Esophagus mucosa (tissue), 1 donor: ENCODE results near the gene NPC2. TPM values are rescaled to one million over a fixed set of nuclear protein-coding genes. Genes with fewer than 3 reads are reported as not detected.
"Not testable (repeated sequence)": the region's sequence is repeated elsewhere in the genome, so short reads cannot be mapped to it uniquely, and the experiment has no call there.

Source experiments
- ATAC-seq: fragments of 200-7000 bp; cut with Tn5 transposase; one replicate; pipeline ENCODE4 v1.9.1; 2020
- total RNA-seq: library from RNA; stranded (reverse); gene quantifications from one replicate; pipeline ENCODE4 v1.2.4, GENCODE V29; 2023
- donor health status: DM: yes; HTN: yes; CAD: no.

Gene NPC2
- total RNA-seq, result 100 TPM

DNA sequence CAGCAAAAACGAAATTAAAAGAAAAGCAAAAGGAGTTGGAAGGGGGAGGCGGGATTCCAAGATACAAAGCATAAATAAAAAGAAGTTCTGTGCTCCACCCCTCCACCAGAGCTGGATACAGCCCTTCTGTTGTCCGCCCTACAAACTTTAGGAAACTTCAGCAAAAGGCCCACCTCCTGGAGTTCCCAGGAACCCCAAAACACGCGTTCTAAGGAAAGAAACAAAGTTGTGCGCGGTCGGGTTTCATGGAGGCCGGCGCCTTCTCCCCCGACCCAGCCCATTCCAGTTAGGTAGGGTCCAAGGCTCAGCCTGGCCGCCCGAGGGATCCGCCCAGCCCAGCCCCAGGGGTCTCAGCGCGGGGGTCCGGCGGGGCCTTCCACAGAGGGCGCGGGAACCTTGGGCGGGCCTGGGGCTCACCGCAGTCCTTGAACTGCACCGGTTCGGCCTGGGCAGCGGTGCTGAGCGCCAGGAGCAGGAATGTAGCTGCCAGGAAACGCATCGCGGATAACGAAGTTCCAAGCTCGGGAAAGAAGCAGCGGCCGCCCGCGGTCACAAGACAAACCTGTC, at the start of gene NPC2:
Gene NPC2 (minus strand): TSS at position 530 of the 567 bp plus-strand sequence. CDS start 31 bp downstream, at position 499.
- ATAC-seq, result no peak

DNA sequence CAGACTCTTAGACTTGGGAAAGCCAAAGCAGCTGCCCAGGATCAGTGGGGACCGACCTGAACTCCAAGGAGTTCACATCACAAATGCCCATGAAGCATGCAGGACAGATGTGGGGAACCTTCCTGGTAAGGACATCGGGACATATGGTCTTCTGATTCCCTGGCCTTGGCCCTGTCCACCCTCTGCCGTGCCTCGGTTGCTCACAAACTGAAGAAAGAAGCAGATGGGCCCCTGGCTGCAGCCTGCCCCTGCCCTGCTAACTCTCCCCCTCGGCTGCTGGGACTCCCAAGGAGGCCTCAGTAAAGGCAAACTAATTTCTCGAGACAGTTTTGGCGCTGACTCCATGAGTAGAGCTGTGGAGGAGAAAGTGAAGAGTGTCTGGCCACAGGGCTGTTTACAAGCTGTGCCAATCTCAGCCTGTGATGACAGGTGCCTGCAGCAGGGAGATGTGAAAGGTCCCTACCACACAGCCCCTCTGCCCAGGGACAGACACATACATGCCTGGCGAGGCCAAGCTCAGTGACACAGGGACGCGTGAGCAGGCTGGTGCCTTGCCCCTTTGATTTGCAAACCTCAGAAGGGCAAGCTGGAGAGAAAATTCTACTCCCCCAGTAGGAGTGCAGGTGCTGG, 49.1 kb upstream of the NPC2 start:
- no peak for ATAC-seq

DNA sequence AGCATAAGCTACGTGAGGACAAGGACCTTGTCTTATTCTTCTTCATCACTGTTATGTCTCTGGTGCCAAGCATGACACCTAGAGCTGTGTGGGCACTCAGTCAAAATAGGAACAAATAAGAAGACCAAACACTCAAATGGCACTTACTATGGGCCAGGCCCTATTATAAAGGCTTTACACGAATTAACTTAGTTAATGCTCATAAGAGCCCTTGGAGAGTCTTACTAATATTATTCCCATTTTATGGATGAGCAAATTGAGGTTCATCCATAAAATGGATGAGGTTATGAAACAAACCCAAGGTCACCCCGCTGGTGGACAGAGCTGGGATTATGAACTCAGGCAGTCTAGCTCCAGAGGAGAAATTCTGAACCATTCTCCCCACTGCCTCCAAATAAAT, 48.1 kb upstream of the NPC2 start:
- no peak for ATAC-seq

DNA sequence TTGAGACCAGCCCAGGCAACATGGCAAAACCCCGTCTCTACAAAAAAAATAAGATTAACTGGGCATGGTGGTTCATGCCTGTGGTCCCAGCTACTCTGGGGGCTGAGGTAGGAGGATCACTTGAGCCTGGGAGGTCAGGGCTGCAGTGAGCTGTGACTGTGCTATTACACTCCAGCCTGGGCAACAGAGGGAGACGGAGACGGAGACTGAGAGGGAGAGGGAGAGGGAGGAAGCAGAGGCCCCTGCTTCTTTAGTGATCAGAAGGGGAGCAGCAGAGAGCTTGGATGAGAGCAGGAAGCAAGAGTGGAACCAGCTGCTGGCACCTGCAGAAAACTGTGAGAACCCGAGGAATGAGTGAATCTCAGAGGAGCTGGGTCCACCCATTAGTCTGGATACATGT, 46.4 kb upstream of the NPC2 start:
- no peak for ATAC-seq

DNA sequence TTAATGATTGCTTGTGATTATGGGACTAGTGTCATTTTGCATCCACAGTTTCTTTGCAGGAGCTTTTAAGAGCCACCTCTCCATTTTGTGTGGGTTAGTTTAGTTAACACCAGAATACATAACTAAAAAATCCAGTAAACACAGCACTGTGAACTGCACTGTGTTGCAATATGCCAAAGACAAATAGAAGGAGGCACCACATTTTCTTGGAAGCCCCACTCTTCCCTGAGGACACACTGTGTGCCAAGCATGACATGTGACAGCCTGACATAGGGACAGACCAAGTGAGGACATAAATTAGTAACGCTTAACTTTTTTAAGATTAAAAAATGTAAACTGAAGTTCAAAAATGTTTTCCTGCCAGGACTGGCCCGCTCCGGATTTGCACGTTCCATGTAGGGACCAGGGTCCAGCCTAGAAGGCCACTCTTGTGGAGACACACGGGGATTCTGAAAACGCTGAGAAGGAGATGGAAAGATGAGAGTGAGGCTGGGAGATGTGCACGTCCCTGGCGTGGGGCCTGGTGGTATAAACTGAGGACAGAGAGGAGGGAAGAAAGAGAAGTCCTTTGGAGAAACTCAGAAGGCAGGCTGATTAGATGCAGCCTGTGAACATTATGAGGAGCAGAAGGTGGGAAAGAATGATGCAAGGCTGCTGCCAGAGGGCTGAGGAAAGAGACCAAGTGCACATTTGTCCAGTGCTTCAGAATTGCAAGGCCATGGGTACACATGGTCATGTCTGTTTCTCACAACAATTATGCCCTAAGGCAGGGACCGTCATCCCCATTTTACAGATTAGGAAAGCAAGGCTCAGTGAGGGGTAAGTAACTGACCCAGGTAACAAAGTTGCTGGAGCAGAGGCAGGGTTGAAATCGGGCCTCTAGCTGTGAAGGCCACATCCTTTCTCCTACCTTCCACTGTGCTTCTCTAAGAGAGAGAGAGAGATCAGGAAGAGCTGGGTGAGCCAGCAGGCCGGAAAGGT, 45.6 kb upstream of the NPC2 start:
- no peak for ATAC-seq

DNA sequence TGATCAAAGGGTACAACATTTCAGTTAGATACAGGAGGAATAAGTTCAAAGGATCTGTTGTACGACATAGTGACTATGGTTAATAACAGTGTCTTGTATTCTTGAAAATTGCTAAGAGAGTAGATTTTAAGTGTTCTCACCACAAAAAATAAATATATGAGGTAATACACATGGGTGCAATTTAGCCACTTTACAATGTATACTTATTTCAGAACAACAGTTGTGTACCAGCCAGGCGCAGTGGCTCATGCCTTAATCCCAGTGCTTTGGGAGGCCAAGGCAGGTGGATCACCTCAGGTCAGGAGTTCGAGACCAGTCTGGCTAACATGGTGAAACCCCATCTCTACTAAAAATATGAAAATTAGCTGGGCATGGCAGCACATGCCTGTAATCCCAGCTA, 43.2 kb upstream of the NPC2 start:
- not testable (repeated sequence) for ATAC-seq

DNA sequence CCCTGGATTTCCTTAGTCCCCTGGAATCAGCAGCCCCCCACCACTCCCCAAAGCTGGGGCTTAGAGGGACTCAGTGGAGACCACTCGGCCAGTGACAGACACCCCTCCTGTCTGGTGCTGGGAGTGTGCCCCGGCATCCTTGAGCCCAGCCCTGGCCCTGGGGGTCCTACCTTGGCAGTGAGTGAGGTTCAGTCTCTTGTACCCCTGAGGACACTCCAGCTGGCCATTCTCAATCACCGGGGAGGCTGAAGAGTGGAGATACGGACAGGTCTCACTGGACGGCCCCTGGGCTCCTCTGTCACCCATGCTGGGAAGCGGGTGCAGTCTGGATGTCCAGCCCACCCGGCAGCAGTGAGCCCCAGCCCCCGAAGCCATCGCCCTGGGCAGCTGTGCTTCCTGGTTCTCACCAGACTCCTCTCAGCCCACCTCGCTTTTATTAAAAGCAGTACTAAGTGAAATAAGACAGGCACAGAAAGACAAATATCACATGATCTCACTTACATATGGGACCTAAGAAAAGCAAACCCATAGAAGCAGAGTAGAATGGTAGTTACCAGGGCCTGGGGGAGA, 42.7 kb upstream of the NPC2 start:
- no peak for ATAC-seq

DNA sequence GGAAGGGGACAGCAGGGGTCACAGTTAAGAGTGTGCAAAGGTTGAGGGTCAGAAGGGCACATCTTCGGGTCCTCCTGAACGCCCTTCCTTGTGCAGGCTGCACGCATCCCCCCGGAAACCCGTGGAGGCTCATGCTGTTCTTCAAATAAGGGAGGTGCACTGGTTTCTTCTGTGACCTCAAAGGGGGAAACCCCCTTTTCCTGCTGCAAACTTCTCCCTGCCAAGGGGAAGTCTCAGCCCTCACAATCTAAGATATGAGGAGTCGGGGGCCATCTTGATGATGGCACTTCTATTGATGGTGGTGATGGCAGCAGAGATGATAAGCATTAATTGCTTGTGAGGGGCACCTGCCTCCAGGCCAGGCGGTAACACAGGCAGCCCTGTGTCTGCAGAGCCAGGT, 40.5 kb upstream of the NPC2 start:
- no peak for ATAC-seq

DNA sequence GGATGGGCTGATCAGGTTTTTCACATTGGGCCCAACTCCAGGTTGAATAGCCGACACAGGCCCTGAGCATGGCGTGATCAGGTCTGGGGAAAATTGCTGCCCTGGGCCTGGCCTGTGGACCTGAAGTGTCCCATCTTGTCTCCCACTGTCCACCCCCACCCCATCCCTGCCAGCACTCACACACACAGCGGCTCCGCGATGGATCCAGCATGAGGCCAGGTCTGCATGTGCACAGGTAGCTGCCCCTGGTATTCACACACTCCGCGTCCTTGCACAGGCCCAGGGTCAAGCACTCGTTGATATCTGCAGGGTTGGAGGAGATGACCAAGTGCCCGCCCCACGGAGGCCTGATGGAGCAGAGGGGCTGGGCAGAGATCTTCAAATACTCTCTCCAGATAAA, 39.1 kb upstream of the NPC2 start:
- ATAC-seq, result no peak

DNA sequence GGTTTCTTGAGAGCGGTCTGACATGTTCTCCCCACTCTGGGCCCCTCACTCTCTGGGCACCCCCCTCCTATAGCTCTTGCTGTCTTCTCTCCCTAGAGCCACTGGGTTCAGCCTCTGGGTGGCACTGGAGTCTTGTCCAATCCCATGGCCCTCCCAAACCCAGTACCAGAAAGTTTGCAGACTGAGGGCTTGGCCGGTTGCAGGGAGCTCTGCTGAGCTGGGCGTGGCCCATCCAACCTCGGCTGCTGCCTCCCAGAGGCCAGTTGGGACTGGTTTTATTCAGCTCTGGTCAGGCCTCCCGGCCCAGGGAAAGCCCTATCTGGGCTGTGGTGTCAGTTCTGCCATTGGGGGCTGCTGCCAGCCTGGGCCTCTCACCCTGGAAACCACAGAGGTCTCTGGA, 38.4 kb upstream of the NPC2 start:
- ATAC-seq, result peak; percentile 79

DNA sequence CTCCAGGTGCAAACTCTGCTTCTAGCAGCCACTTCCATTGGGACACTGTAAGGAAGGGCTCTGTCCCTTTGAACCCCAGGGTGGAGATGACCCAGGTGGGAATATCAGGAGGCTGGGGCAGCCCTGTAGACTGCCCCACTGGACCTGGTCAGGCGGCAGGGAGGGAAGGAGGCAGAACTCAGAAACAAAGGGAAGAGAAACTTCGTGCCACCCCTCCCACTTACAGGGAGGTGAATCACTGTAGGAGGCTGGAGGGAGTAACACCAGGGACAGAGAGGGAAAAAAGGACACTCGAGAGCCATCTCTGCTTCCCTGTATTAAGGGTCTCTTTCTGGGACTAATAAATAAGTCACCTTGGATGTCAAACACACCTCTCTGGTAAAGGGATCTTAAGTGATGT, 37.9 kb upstream of the NPC2 start:
- ATAC-seq, result no peak

DNA sequence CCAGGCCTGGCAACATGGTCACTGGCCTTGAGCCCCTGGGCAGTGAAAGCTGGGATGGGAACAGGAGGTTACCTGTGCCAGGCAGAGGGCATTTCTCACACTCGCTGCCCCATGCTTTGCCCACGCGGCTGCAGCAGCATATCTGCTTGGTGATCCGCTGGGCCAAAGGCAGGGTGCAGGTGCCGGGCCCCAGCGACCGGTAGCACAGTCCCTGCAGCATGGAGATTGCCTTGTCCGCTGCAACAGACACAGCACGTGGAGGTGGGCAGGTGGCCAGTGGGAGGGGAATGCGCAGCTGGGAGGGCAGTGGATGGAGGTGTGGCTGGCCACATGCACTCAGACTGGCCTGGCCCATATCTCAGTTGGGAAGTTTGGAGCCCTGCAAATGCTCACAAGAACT, 35.8 kb upstream of the NPC2 start:
- no peak for ATAC-seq

DNA sequence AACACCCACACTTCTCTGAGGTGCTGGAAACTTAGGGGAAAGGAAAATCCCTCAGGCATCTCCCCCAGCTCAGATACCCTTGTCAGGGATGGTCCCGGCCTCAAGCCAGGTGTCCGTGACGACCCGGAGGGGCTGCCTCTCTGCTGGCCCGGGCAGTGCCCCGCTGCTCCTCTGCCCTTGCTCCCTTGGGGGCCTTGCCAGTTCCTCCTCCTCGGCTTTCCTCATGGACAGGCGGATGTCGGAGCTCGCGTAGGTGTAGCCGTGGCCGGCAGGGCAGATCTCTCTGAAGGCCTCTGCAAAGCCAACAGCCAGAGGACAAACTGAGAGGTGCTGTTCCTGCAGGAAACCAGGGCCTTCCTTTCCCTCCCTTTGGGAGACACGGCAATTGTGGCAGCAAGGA, 35.3 kb upstream of the NPC2 start:
- no peak for ATAC-seq

DNA sequence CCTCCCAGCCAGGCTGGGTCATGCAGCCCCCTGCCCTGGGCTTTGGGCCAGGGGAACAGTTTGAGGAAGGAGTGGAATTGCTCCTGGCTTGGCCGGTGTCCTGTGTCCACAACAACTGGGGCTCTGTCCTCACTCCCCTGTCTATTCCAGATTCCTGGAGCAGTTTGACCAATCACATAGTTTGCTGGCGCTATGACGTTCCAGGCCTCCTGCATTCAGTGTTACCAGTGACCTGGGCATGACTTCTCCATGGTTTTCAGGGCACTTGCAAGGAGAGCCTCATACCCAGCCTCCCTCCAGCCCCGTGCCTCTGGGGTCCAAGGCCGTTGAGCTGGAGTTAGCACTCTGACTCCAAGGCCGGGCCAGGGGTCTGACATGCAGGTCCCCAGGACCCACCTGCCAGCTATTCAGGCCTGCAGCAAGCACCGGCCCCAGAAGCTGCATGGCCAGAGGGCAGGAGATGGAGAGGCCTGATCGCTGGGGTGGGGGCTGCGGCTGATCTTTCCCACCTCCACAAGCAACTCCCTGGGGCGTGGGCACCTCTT, 34.7 kb upstream of the NPC2 start:
- ATAC-seq, result no peak

DNA sequence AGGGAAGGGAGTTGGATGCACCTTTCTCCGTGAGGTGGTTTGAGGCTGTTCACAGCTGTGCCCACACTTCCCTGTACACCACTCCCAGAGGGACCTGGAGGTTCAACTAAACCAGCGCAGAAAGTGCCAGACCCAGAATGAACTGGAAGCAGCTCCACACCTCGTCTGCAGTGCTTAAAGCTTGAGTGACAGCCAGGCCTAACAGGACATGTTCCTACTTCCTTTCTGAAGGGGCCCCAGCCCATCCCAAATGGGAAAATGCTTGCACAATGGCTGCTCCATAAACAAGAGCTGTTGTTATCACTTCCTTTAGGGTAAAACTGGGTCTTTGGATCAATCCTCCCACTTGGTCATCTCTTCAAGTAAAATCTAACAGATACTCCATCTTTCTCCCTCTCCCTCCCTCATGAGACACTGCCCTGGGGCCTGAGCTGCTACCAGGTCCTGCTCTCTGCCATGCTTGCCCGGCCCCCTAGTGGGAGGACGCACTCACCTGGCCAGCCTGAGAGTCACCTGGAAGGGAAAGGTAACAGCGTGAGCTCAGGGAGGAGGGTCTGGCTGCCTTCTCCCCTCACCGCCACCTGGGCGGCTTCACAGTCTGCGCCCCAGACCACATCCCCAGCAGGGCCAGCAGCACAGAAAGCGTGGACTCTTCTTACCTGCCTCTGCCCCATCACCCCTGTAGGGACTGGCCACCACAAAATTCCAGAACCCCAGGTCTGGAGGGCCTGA, 33.9 kb upstream of the NPC2 start:
- ATAC-seq, result no peak

DNA sequence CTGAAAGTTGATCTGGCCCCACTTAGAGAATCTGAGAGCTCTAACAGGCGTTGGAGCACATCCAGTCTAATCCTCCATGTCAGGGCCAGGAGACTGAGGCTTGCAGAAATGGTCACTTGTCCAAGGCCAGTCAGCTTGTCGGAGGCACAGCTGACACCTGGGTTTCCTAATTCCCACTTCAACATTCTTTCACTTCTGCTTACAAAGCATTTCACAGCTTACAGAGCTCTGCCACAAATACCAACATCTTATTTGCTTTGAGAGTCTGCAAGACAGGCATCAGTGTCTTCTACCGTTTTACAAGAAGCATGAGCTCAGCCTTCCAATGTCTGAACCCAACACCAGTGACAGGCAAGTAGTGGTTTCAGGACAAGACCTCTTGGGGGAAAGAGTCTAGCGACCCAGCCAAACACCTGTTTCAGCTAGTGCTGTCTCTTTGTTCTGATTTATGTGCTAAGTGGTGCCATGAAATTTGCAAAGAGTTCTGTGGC, 32.3 kb upstream of the NPC2 start:
- no peak for ATAC-seq

DNA sequence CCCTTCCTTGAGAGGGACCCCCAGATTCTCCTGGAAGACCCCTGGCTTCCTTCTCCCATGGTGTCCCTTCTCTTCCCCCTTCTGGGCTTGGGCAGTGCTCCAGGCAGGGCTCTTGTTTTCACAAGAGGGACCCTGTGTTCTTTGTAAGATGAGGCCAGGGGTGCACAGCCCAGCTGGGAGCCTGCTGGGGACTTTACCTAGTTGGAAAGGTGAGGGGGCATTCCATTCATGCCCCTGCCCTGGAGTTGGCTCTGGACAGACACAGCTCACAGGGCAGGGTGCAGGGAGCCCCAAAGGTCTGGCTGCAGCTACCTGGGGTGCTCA, 31.7 kb upstream of the NPC2 start:
- ATAC-seq, result no peak

DNA sequence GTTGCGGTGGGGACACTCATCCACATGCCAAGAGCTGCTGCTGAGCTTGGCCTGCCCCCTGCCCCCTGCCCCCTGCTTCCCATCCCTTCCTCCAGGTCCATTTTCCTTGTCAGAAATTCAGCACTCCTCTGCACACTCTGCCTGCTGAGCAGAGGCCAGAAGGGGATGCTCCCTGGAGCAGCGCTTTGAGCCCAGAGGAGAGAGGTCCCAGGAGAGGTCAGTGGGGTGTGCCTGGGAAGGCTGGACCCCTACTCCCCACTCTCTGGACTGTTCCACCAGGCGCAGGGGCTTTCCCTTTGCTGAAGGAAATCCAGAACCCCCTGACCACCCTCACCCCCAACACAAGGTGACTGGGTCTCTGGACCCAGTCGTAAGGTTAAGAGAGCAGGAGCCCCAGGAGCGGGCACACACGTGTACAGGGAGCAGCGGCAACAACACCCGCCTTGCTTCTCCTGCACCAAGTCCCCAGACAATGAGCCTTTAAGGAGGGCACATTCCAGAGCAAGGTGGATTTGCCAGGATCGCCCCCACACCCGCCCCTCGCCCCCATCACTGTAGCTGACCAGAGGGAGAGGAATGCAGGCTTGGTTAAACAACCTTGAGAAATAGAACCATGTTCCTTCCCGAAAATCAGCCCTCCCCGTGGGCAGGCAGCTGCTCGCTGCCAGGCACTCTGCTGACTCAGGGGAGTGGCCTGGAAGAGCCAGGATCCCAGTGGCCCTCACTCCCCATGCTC, 31.1 kb upstream of the NPC2 start:
- no peak for ATAC-seq

DNA sequence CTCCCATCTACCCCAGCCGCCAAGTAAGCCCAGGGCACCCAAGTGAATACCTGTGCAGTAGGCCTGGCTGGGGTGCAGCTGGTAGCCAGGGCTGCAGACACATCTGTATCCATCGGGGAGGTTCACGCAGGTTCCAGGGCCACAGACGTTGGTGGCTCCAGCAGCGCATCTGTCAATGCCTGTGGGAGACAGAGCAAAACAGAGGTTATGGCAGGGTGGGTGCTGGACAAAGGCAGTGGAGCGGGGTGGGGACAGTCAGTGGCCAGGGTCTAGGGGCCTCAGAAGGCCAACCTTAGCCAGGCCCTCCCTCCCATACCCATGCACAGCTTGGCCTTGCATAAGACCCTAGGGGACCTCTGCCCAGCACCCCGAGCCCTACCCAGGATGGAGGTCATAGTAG, 29.6 kb upstream of the NPC2 start:
- no peak for ATAC-seq

DNA sequence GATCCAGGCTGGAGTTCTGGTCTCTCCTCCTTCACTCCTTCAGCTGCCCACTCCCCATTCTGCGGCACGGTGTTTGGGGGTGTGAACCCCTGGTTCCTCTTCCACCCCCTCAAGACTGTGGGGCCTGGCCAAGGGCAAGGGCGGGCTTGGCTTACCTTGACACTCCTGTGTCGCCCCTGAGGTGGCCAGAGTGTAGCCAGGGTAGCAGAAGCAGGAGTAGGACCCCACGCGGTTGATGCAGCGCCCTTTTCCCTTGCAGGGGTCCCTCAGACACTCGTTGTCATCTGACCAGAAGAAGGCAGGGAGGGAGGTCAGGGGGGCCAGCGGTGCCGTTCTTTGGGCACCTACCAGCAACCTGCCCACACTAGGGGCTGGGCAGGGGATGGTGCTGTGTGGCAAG, 28.7 kb upstream of the NPC2 start:
- no peak for ATAC-seq

DNA sequence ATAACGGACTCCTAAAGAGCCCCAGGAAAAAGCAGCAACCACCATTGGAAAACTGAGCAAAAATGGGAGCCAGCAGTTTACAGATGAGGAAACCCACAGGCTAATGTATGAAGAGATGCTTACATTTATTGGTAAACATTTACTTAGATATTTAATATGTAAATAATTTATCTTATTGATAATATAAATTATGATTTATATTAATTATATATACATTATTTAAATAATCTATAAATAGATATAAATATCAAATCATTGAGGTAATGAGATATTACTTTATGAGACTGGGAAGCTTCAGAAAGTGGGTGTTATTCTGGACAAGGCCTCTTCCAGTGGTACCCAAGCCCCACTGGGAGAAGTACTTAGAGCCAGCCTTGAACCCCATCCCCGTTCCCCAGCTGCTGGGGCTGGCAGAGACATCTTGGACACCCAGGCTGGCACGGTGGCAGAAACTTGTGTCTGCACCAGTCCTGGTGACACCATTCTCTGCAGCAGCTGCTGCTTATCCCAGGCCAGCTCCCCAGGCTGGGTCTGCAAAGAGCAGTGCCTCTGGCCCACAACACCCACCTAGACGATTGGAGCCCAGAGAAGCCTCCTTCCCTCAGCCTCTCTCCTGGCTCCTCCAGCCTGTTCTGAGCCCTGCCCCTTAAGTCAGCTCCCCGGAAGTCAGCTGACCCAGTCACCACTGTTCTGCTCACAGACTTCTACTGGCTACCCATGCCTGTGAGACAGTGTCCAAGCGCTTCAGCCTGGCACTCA, 26.4 kb upstream of the NPC2 start:
- ATAC-seq, result no peak
